Stimulated activated CD4-positive, alpha-beta T cell treated with anti-CD3 and anti-CD28 coated beads, Interleukin-15, amount 100 ng/mL, for 1 hour (primary cell): ENCODE data around the gene ANO6.

Experiments
- DNase-seq, 2 donors: peaks; one replicate each; pipeline ENCODE4 v3.0.0-alpha.2; 2020; ENCODE audit warnings: low read depth in 1 of 2, low spot score in 1 of 2

Gene ANO6

DNA sequence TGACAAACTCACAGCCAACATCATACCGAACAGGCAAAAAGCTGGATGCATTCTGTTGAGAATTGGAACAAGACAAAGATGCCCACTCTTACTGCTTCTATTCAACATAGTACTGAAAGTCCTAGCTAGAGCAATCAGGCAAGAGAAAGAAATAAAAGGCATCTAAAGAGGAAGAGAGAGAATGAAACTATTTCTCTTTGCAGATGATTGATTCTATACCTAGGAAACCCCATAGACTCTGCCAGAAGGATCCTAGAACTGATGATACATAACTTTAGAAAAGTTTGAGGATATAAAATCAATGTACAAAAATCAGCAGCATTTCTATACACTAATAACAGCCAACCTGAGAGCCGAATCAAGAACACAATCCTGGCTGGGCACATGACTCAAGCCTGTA is 6.1 kb upstream of the ANO6 start:
- no peak for DNase-seq

DNA sequence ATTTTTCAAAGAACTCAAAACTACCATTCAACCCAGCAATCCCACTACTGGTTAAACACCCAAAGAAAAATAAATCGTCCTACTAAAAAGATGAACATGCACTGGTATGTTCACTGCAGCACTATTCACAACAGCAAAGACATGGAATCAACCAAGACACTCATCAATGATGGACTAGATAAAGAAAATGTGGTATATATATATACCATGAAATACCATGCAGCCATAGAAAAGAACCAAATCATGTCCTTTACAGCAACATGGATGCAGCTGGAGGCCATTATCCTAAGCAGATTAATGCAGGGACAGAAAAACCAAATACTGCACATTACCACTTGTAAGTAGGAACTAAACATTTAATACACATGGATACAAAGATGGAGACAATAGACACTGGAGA is 3.8 kb upstream of the ANO6 start:
- no peak for DNase-seq

DNA sequence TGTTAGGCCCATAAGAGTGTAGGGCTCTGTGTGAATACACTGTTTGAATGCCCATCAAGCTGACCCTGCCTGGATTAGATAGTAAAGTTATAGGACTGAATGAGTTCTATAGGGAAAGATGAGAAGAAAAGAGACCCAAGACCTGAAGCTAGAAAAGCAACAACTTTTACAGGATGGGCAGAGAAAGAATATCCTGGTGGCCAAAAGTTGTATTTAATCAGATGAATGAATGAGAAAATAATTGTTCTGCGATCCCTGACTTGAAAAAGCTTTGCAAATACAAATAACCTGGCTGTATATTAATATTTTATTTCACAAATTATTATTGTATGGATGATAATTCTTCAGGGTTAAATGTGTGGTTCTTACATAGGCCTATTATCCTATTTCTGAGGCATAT is 2.8 kb upstream of the ANO6 start:
- DNase-seq = no peak

DNA sequence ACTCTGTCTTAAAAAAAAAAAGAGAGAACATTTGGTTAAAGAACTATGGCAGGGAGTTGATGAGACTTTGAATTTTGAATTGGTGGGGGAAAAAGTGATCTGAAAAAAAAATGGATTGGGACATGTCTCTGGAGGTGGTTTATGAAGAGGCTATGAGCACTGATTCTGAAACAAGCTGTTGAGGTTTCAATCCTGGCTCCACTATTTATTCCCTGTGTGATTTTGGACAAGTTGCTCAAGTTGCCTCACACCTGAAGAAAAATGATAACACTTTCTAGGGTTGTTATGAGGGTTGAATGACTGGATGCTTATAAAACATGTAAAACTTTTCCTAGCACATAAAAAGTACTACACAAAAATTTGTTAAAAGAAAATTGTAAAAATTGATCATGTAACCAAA is 1.8 kb upstream of the ANO6 start:
- no peak for DNase-seq

DNA sequence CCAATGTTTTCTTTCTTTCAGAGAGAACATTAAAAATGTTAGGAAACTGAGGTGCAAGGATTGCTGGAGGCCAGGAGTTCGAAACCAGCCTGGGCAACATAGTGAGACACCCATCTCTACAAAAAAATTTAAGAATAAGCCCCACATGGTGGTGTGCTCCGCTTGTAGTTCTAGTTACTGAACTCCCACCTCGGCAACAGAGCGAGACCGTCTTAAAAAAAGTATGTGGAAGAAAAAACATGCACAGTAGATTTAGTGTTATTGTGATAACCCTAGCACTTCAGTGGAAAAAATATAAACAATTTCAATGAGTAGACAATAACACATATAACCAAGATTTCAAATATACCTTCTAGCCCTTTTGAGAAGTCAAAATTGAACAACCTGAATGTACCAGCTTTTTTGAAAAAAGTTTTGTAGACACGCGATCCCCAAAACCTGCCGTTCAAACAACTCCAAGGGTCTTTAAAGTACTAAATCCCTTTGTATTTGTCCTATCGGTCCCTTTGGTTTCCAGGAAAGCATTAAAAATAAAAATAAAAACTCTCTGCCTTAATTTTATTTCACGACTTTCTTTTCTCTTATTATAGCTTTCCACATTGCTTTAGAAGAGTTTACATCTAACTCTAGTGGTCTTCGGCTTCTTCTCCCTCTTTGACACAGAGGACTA is 1.0 kb upstream of the ANO6 start:
- DNase-seq = no peak

DNA sequence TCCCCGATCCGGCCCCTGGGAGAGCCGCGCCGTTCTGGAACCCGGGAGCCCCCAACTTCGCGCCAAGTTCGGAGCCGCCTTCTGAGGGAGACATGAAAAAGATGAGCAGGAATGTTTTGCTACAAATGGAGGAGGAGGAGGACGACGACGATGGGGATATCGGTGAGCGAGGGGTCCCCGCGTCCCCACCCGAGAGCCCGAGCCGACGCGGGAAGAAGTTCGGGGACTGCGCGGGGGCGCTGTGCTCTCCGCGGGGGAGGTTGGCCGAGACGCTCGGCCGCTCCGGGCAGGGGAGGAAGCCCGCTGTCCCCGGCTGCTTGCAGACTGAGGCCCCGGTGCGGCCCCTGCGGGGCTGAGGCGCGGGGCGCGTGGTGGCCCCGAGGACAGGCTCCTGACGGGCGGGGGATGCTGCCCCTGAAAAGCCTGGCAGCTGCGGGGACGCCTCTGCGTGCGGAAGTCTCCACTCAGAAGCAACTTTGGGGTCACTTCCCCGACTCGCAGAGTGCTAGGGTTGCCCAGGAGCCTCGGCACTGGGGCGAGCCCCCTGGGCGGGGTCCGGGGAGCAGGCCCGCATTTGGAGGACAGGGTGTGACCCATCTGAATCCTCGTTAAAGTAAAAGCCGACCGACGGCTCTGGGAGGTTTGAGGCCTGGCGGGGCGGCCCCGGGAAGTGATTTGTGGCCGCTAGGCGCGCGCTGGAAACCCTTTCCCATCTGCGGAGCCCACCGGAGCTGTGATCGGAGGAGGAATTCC is 511 bp downstream of the ANO6 start:
- peak; percentile 21 to 28 for DNase-seq

DNA sequence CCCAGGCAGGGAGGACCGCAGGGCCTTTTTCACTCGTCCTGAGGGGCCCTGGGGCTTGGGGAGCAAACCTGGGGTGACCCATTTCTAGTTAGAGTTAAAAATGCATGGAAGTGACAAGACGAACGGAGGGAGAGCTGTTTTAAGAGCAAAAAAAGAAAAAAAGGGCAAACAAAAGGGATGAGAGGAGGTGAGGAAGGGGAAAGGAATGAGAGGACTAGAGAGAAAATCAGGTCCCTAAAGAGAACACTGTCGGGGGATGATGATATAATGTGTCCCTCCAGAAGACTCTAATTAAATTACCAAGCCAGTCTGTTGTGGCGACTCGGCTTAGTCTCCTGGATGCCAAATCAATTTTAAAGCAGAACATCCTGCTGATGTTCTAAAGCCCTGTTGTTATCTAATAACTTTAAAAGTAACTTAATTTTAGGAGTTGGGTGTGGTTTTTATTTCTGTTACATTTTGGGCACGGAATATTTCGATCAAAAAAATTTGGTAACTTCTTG is 1.1 kb downstream of the ANO6 start:
- no peak for DNase-seq

DNA sequence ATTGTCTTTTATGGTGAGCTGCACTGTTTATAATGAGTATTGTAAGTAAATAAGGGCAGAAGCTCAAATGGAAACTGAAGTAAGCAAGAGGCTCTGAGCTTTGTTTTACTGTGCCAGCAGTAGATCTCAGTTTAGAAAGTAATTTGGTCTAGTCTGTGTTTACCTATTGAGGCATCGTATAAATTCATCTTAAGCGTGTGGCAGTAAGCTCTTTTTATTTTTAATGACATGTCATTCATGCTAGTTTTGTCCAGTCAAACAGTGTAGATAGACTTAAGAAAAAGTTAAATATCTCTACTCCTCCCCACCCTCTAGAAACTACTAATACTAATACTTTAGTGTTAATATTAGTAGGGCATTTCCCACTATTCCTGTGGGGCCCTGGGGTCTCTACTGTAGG is 2.0 kb downstream of the ANO6 start:
- DNase-seq = no peak

DNA sequence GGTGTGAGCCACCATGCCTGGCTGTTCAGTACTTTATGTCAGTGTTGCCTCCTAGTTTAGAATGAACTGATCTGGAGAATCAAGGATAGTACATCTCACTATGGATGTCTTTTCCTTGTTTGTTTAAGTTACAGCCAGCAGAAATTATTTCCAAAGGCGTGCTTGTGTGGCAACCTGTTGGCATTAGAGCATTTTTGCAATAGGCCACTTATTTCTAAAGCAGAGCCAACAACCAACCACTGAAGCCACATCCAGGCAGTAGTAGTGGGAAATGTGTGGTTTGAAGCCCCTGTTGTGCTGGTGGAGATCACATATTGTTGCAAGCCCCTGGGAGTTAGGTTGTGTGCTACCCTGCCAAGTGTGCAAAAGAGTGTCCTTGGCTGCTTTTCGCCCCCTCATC is 3.7 kb downstream of the ANO6 start:
- DNase-seq = no peak

DNA sequence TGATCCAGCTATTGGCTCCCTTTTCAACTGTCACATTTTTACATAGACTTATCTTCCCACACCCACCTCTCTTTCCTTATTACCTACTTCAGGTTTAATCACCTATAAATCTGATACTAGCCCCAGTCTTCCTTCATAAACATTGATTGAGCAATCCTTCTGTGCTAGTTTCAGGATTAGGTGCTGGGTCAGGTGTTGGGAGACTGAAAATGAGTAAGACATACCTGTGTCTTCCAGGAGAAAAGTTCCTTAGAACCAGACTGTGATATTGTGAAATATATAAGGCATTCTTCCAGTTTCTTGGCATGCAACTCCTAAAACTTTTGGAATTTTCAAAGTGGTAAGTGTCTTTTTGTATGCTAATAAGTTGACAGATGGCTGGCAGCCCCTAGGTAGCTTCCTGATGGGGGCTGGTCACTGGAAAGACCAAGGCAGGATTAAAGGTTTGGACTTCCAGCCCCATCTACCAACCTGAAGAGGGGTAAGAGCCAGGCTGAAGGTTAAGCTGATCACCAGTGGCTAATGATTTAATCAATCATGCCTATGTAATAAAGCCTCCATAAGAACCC is 4.6 kb downstream of the ANO6 start:
- no peak for DNase-seq

DNA sequence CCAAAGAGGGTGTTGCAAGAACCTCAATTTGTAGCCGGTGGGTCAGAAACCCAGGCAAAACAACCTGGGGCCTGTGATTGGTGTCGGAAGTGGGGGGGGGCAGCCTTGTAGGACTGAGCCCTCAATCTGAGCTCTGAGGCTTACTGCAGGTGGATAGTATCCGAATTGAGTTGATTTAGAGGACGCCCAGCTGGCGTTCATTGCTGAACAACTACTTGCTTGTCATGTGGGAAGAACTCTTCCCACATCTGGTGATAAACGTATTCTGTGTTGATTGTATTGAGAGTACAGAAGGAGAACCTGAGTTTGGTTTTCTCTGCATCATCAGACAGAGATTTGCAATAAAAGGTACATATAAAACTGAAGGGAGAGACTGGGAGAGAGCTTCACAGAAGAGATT is 5.1 kb downstream of the ANO6 start:
- no peak for DNase-seq

DNA sequence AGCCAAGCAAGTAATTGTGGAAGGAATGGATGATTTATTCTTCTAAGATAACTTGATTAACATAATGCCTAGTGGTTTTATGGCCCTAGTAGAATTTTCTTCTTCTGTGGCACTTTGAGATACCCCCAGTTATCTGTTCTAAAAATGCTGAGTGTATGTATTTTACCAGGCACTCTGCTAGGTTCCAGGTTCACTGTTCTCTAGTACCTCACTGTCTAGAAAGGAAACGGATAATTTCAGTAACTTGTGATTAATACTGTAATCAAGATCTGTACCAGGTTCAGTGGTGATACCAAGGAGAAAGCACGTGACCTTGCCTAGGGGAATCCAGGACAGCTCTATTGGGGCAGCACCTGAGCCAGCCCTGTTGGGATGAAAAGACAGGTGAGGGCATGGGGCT is 8.0 kb downstream of the ANO6 start:
- no peak for DNase-seq

DNA sequence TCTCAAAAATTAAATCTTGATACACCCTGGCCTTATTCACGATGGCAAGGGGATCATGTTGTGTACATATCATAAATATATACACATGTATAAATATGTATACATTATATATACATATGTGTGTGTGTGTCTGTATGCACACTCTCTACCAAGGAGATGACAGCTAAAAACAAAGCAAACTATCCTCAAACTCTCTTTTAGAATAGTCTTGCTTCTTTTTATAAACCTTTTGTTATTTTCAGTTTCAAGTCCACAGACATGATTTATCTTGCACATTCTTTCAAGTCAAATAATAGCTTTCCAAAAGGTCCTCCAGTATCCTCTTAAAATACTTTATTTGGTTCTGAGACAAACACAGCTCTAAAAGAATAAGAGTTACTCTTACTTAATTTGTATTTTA is 8.4 kb downstream of the ANO6 start:
- no peak for DNase-seq

DNA sequence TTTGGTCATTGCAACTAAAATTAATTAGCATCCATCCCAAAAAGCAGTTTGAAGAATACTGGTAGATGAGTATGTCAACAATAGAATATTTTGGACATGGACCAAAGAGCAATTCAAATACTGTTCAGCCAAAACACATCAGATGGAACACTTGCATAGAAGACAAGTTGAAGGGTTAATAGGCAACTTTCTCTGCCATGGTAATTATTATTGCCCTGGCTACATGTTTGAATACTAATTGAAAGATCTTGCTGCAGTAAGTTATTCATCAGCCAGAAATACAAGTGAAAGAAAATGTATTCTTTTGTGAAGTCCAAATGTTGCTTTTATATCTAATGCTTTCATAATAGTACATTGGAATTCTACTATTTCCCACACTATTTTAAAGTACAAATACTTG is 10.1 kb downstream of the ANO6 start:
- no peak for DNase-seq

DNA sequence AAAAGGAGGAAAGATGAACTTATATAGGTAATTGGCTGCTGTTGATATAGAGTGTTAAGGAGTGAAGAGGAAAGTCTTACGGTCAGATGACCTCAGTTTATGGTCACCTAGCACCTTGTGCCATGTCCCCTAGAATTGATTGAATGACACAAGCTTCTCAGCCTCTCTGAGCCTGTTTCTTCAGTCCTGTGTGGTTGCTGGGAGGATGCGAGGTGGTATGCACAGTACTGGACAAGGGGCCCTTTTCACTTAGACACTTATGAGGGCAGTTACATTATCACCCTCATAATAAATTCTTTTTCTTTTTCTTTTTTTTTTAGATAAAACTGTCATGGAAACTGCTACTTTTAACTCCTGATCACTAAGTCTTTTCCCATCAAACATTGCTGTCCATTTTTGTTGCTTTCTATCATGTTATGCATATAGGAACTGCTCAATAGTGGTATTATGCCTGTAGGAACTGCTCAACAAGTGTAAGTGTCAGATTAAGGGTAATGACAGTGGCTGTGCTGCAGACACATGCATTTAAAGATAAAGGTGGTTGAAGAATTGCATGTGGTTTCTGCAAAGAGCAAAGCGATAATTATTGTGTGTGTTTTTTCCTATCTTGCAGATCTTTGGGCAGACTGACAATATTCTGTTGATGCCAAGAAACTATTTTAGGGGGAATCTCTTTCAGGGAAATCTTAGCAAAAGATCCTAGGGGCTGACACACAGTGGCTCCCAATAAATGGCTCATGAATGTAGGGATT is 11.6 kb downstream of the ANO6 start:
- no peak for DNase-seq

DNA sequence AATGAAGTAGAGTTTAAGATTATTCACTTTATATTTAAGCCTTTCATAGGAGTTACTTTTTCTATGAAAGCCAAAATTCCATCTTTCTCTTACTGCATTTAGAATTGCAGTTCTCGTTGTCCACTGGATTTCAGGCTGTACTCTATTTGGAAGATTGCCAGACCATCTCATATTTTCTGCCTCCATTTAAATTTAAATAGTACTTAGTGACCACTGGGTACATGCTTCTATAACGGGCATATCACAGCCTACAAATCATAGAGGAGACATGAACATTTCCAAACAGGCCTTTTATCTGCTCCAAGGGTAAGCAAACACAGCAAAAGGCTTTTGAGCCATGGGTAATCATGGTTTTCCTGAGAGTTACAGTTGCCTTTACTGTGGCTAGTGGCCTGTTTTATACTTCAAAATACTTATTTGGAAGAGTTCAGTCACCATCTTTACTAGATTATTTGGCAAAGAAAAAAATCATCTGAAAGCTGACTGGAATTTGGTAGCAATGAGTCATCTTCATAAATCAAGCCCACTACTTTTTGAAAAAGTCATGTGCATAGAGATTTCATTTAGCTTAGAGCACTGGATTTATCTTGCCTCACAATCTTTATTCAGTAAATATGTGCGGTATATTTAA is 15.7 kb downstream of the ANO6 start:
- DNase-seq = no peak

DNA sequence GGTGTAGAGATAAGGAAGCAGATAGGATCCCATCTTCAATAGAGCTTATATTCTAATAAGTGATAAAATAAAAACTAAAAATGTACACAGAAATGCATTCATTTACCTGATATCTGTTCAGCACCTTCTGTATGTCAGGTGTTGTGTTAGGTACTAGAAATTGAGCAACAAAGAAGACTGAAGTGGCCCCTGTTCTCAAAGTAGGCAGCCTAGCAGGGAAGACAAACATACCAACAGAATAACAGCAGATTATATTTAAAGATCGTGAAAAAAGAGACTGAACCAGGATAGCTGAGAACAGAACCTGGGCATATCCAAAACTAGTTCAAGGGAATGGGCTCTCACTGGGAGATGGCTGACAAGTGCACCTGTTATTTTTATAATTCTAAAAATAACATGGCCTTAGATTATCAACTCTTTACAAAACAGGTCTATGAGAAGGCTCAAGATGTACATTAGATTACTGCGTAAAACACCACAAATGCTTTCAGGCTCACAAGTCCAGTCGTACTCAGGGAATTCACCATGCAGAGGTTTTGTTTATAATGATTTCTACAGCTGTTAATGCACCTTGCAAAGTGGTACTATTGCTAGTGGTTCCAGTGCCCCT is 16.4 kb downstream of the ANO6 start:
- no peak for DNase-seq

DNA sequence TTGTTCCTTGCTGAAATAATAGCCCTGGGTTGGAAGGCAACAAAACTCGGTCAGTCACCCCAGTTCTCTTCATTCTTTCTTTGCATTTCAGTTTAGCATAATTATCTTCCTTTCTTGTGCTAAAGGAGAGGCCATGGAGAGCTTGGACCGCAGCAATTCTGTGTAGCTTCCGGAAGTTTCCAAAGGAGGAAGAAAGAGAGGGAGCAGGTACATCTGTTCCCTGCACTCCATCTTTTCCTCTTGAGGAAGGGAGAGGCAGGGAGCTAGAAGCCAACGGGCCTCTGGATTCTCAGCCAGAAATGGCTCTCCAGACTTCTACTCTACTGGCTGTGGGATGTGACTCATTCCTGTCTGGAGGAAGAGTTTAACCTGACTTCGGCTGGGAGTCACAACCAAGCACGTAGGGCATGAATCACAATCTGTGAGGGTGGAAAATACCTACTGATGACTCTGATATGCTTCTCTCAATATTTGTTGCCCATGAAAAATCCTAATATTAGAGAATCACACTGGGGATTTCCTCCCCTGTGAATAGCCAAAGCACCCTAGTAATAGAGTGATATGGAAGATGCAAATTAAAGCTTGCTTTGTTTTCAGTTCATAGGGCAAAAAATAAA is 17.0 kb downstream of the ANO6 start:
- no peak for DNase-seq

DNA sequence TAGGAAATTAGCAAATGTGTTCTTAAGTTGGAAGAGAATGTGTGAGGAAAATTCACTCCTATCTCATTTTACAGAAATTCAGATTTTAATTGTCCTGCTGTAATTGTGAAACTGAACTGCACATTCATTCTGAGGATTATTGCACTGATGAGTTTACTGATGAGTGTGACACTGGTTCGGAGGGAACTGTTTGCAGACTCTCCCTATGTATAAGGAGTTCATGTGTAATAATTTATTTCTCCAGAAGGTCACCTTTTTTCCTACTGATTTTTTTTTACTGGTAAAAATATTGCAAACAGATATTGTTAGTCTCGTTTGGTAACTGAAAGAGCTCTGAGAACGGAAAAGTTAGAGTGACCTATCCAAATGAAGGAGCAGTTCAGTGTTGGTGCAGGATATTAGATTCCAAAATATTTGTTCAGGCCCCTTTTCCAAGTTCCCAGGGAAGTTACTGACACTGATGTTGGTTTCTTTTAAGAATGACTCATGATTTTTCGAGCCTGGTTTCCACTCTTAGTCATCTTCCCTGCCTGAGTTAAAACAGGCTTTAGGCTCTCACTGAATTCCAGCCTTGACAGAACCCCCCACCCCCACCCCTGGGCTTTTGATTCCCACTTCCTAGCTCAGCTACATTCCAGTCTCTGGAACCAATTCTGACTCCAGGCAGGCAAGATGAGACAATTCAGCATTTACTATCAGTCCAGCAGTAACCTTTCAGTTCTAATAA is 18.4 kb downstream of the ANO6 start:
- no peak for DNase-seq
